ENCODE data around the gene HTATIP2. TPM values are rescaled to one million over a fixed set of nuclear protein-coding genes. Genes with fewer than 3 reads are reported as not detected.

Gene HTATIP2
- polyA plus RNA-seq, 1 donor (not counting 4 experiments of a cell fraction or from before 2014, with no cell fraction given) = 45.1 TPM

DNA sequence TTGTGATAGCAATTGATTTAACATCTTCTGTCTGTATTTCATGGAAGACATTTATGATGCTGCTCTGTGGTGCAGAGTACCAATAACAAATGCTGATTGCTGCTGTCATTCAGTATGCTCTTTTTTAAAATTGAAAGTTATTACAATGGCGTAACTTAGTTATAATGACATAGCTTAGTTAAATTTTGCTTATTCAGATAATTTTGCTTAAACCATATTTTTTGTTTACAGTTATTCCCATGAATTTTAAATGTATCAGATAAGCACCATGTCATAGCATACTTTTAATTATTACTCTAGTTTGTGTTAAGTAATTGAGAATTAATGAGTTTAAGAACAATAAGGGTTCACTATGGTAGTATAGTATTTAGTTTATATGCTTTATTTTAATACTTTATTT lies 39.5 kb downstream of the HTATIP2 start:
- no peaks in the 10 kb centered on the region for H4K20me1 ChIP-seq (ENCODE audit: control insufficient read depth, extremely low read depth, insufficient read depth, low read length)
- no peaks in the 10 kb centered on the region for H3K9me3 ChIP-seq (ENCODE audit: control insufficient read depth, low read depth, low read length)
- no peaks in the 10 kb centered on the region for H3K9me1 ChIP-seq (ENCODE audit: control insufficient read depth, extremely low read depth, insufficient read depth, low read length)
- H3K4me3 ChIP-seq (ENCODE audit: control insufficient read depth in 2 of 3, extremely low read depth in 1 of 3, insufficient read depth in 2 of 3, low read depth in 1 of 3, low read length in 3 of 3) = no peak overlapping the region
- FAIRE-seq = no peak
- H3K27me3 ChIP-seq (ENCODE audit: control insufficient read depth, extremely low read depth, insufficient read depth, low read length) = no peaks in the 10 kb centered on the region
- no peaks in the 10 kb centered on the region for H3K4me1 ChIP-seq (ENCODE audit: control insufficient read depth, extremely low read depth, insufficient read depth, low read length)
- H3K4me2 ChIP-seq (ENCODE audit: control insufficient read depth, extremely low read depth, insufficient read depth, low read depth, low read length) = no peak overlapping the region
- no peak overlapping the region for H3K27ac ChIP-seq (ENCODE audit: control insufficient read depth, insufficient read depth, low read length)
- DNase-seq (ENCODE audit: low read depth, low spot score) = no peak
- H2AFZ ChIP-seq (ENCODE audit: control insufficient read depth, low read length) = no peak overlapping the region
- H3K36me3 ChIP-seq (ENCODE audit: control insufficient read depth in 2 of 2, extremely low read depth in 1 of 2, insufficient read depth in 2 of 2, low read length in 2 of 2) = peaks cover 0 to 8% of the 10 kb centered on the region in 2 experiments
- dilution Hi-C loops (cut with MboI; ENCODE audit: extremely low pct_ligation_motif_present, low sequenced_read_pairs) = no loop called here
- H3K9ac ChIP-seq (ENCODE audit: control insufficient read depth, extremely low read depth, insufficient read depth, low read length) = no peak overlapping the region
- TF ChIP-seq EZH2 (IDR thresholded peaks at IDR 0.05; ENCODE audit: low read length) = no peak
- H3K79me2 ChIP-seq (ENCODE audit: control insufficient read depth, insufficient read depth, low read length) = no peaks in the 10 kb centered on the region

DNA sequence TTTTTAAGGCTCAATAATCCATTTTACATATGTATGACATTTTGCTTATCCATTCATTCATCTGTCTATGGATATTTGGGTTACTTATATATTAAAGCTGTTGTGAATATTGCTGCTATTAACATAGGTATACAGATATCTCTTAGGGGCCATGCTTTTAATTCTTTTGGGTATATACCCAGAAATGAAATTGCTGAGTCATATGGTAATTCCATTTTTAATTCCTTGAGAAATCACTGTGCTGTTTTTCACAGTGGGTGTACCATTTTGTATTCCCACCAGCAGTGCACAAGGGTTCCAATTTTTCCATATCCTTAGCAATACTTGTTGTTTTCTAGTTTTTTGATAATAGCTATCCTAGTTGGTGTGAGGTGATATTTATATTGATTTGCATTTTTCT lies 43.0 kb downstream of the HTATIP2 start:
- FAIRE-seq = no peak
- no peaks in the 10 kb centered on the region for H3K9me3 ChIP-seq (ENCODE audit: control insufficient read depth, low read depth, low read length)
- H3K36me3 ChIP-seq (ENCODE audit: control insufficient read depth in 2 of 2, extremely low read depth in 1 of 2, insufficient read depth in 2 of 2, low read length in 2 of 2) = peaks cover 0 to 3% of the 10 kb centered on the region in 2 experiments

More for the DNA sequence above, 43.0 kb downstream of the HTATIP2 start:
- no peak overlapping the region for H3K4me3 ChIP-seq (ENCODE audit: control insufficient read depth in 2 of 3, extremely low read depth in 1 of 3, insufficient read depth in 2 of 3, low read depth in 1 of 3, low read length in 3 of 3)
- no peak overlapping the region for H3K27ac ChIP-seq (ENCODE audit: control insufficient read depth, insufficient read depth, low read length)
- H3K9me1 ChIP-seq (ENCODE audit: control insufficient read depth, extremely low read depth, insufficient read depth, low read length) = no peaks in the 10 kb centered on the region
- no peak for DNase-seq (ENCODE audit: low read depth, low spot score)
- H3K79me2 ChIP-seq (ENCODE audit: control insufficient read depth, insufficient read depth, low read length) = no peaks in the 10 kb centered on the region
- H2AFZ ChIP-seq (ENCODE audit: control insufficient read depth, low read length) = no peak overlapping the region
- dilution Hi-C loops (cut with MboI; ENCODE audit: extremely low pct_ligation_motif_present, low sequenced_read_pairs) = no loop called here
- no peaks in the 10 kb centered on the region for H3K27me3 ChIP-seq (ENCODE audit: control insufficient read depth, extremely low read depth, insufficient read depth, low read length)
- H4K20me1 ChIP-seq (ENCODE audit: control insufficient read depth, extremely low read depth, insufficient read depth, low read length) = no peaks in the 10 kb centered on the region
- H3K4me2 ChIP-seq (ENCODE audit: control insufficient read depth, extremely low read depth, insufficient read depth, low read depth, low read length) = no peak overlapping the region
- H3K4me1 ChIP-seq (ENCODE audit: control insufficient read depth, extremely low read depth, insufficient read depth, low read length) = no peaks in the 10 kb centered on the region
- TF ChIP-seq EZH2 (IDR thresholded peaks at IDR 0.05; ENCODE audit: low read length) (no peak), CTCF (optimal IDR thresholded peaks at IDR 0.05 in 1 of 3, IDR thresholded peaks at IDR 0.05 in 1 of 3, conservative IDR thresholded peaks at IDR 0.05 in 1 of 3; ENCODE audit: extremely low read depth in 1 of 3, insufficient read depth in 2 of 3, low read length in 3 of 3) (no peak)
- H3K9ac ChIP-seq (ENCODE audit: control insufficient read depth, extremely low read depth, insufficient read depth, low read length) = no peak overlapping the region
